ENCODE measurements around the gene HDDC2.

GRCh38 chr6:125275779-125276178, 26.0 kb downstream of the HDDC2 start:
- TF ChIP-seq CTCF (IDR thresholded peaks at IDR 0.05) (no peak), POLR2A (IDR thresholded peaks at IDR 0.05) (no peak)

All from body of pancreas (tissue), 4 donors.